Neuronal stem cell (in vitro differentiated cells): ENCODE data around the gene GPR161.

Source experiments
- DNase-seq: peaks from one replicate; pipeline ENCODE4 v3.0.0-alpha.2; 2013; ENCODE audit warnings: low spot score
- H2AFZ ChIP-seq: one replicate; pipeline ENCODE4 v1.6.1; 2013; ENCODE audit warnings: mild to moderate bottlenecking, low read length, inconsistent platforms
- H2AK5ac ChIP-seq: 2 replicates; pipeline ENCODE4 v1.6.1; 2013; ENCODE audit warnings: low read depth, mild to moderate bottlenecking, inconsistent platforms, low read length, moderate library complexity, mixed read lengths
- H2BK120ac ChIP-seq: 2 replicates; pipeline ENCODE4 v1.6.1; 2013; ENCODE audit warnings: low read depth, mild to moderate bottlenecking, inconsistent platforms, low read length, moderate library complexity, mixed read lengths
- H2BK12ac ChIP-seq: one replicate; pipeline ENCODE4 v1.6.1; 2013; ENCODE audit warnings: low read length, inconsistent platforms
- H2BK15ac ChIP-seq: 2 replicates; pipeline ENCODE4 v1.6.1; 2013; ENCODE audit warnings: mild to moderate bottlenecking, low read length, inconsistent platforms, mixed read lengths
- H2BK5ac ChIP-seq: one replicate; pipeline ENCODE4 v1.6.1; 2013; ENCODE audit warnings: inconsistent platforms, mild to moderate bottlenecking, low read length, moderate library complexity
- H3K14ac ChIP-seq: one replicate; pipeline ENCODE4 v1.6.1; 2013; ENCODE audit warnings: low read length, inconsistent platforms
- H3K18ac ChIP-seq: 2 replicates; pipeline ENCODE4 v1.6.1; 2013; ENCODE audit warnings: low read length, inconsistent platforms
- H3K23ac ChIP-seq: 2 replicates; pipeline ENCODE4 v1.6.1; 2013; ENCODE audit warnings: low read depth, mild to moderate bottlenecking, mixed read lengths, low read length, inconsistent platforms; ENCODE audit not compliant: poor library complexity
- H3K27ac ChIP-seq: replicated peaks from 3 replicates; pipeline ENCODE4 v1.5.1; 2013; ENCODE audit warnings: low read length, inconsistent platforms
- H3K27me3 ChIP-seq, 3 experiments: 2 replicates each; pipeline ENCODE4 v1.6.1; 2013; ENCODE audit warnings: low read length in 3 of 3, mild to moderate bottlenecking in 2 of 3, inconsistent platforms in 1 of 3, low read depth in 1 of 3, mixed read lengths in 1 of 3, moderate library complexity in 1 of 3; ENCODE audit not compliant: control insufficient read depth in 3 of 3, insufficient read depth in 3 of 3
- H3K36me3 ChIP-seq, 2 donors: replicated peaks in 1 of 2; 2 replicates each; pipeline ENCODE4 v1.6.1; 2013; ENCODE audit warnings: low read length in 2 of 2; ENCODE audit not compliant: control insufficient read depth in 2 of 2, insufficient read depth in 2 of 2
- H3K4ac ChIP-seq: 2 replicates; pipeline ENCODE4 v1.6.1; 2013; ENCODE audit warnings: inconsistent platforms, mild to moderate bottlenecking, low read length, moderate library complexity
- H3K4me1 ChIP-seq, 2 donors: 1 replicate in 1 of 2; 2 replicates in 1 of 2; pipeline ENCODE4 v1.6.1; 2013; ENCODE audit warnings: low read length in 2 of 2, low read depth in 1 of 2; ENCODE audit not compliant: control insufficient read depth in 2 of 2, insufficient read depth in 1 of 2
- H3K4me2 ChIP-seq: one replicate; pipeline ENCODE4 v1.6.1; 2013; ENCODE audit warnings: mild to moderate bottlenecking, low read length, inconsistent platforms; ENCODE audit not compliant: insufficient read depth, poor library complexity, severe bottlenecking
- H3K4me3 ChIP-seq, 2 donors: 2 replicates each; pipeline ENCODE4 v1.5.1; 2013; ENCODE audit warnings: low read length in 2 of 2, mild to moderate bottlenecking in 2 of 2, inconsistent platforms in 1 of 2, moderate library complexity in 1 of 2
- H3K79me1 ChIP-seq: one replicate; pipeline ENCODE4 v1.6.1; 2013; ENCODE audit warnings: low read depth, mild to moderate bottlenecking, inconsistent platforms, low read length, moderate library complexity
- H3K9ac ChIP-seq: one replicate; pipeline ENCODE4 v1.6.1; 2013; ENCODE audit warnings: mild to moderate bottlenecking, low read depth, low read length, inconsistent platforms; ENCODE audit not compliant: poor library complexity
- H3K9me3 ChIP-seq, 2 donors: replicated peaks in 1 of 2; 2 replicates each; pipeline versions ENCODE3 to v1.6.1; 2013; ENCODE audit warnings: low read length in 2 of 2, mild to moderate bottlenecking in 2 of 2, inconsistent platforms in 1 of 2, low read depth in 1 of 2, mixed read lengths in 1 of 2, moderate library complexity in 1 of 2; ENCODE audit not compliant: control insufficient read depth in 2 of 2, insufficient read depth in 1 of 2
- H4K8ac ChIP-seq: one replicate; pipeline ENCODE4 v1.6.1; 2013; ENCODE audit warnings: low read depth, mild to moderate bottlenecking, inconsistent platforms, low read length, moderate library complexity
- H4K91ac ChIP-seq: one replicate; pipeline ENCODE4 v1.6.1; 2013; ENCODE audit warnings: low read length, low read depth, mild to moderate bottlenecking, inconsistent platforms; ENCODE audit not compliant: poor library complexity
- WGBS, 2 donors: extraction: QIAGEN DNeasy Blood & Tissue Kit; methylation state at CpG; one replicate each; pipeline ENCODE4 v1.1.7; 2013; ENCODE audit warnings: missing lambda C conversion rate in 2 of 2, mixed read lengths in 1 of 2; ENCODE audit not compliant: insufficient read length in 2 of 2, insufficient replicate concordance in 1 of 2; ENCODE audit errors: extremely low coverage in 2 of 2; 5-methylcytosine and 5-hydroxymethylcytosine counted together

The GPR161 gene

GRCh38 chr1:168082008-168082876, 54.5 kb downstream of the GPR161 start:
- WGBS, 2 donors = no CpG with 5 or more reads among the region's 8 CpGs
- H3K27ac ChIP-seq = no peak overlapping the region

GRCh38 chr1:168081373-168082007, 55.2 kb downstream of the GPR161 start:
- H3K27ac ChIP-seq = no peak overlapping the region
- no CpG with 5 or more reads among the region's 4 CpGs for WGBS, 2 donors
- H3K4me1 ChIP-seq = peaks cover 0 to 2% of the 10 kb centered on the region in 2 donors

More at GRCh38 chr1:168082008-168082876, 54.5 kb downstream of the GPR161 start:
- Histone ChIP-seq H2AFZ (no peak overlapping the region), H2AK5ac (no peak overlapping the region), H3K14ac (no peak overlapping the region), H3K4me1 (peaks cover 0 to 2% of the 10 kb centered on the region in 2 donors), H3K4me2 (no peak overlapping the region), H2BK120ac (no peak overlapping the region), H3K27me3 (no peaks in the 10 kb centered on the region), H3K4ac (no peak overlapping the region), H3K9me3 (no peaks in the 10 kb centered on the region), H4K91ac (no peak overlapping the region), H4K8ac (no peak overlapping the region), H3K23ac (no peak overlapping the region), H2BK5ac (no peak overlapping the region), H3K79me1 (no peaks in the 10 kb centered on the region), H3K36me3 (peaks cover 29 to 54% of the 10 kb centered on the region in 2 donors), H3K9ac (no peak overlapping the region), H3K4me3 (no peak overlapping the region), H2BK12ac (no peak overlapping the region), H2BK15ac (no peak overlapping the region), H3K18ac (no peak overlapping the region)
- peak; percentile 62 for DNase-seq

GRCh38 chr1:168079761-168080160, 57.0 kb downstream of the GPR161 start:
- Histone ChIP-seq H3K27me3 (no peaks in the 10 kb centered on the region), H3K9ac (no peak overlapping the region), H4K91ac (no peak overlapping the region), H3K4me3 (no peak overlapping the region), H4K8ac (no peak overlapping the region), H2AFZ (no peak overlapping the region), H2AK5ac (no peak overlapping the region), H2BK12ac (no peak overlapping the region), H2BK120ac (no peak overlapping the region), H3K27ac (no peak overlapping the region), H3K14ac (no peak overlapping the region), H3K18ac (no peak overlapping the region), H3K4me1 (peaks cover 0 to 2% of the 10 kb centered on the region in 2 donors), H3K79me1 (no peaks in the 10 kb centered on the region), H2BK15ac (no peak overlapping the region), H3K9me3 (no peaks in the 10 kb centered on the region), H3K4me2 (no peak overlapping the region), H3K4ac (no peak overlapping the region), H2BK5ac (no peak overlapping the region), H3K36me3 (peaks cover 18 to 39% of the 10 kb centered on the region in 2 donors), H3K23ac (no peak overlapping the region)
- no peak for DNase-seq

More at GRCh38 chr1:168081373-168082007, 55.2 kb downstream of the GPR161 start:
- Histone ChIP-seq H3K18ac (no peak overlapping the region), H2AFZ (no peak overlapping the region), H3K9me3 (no peaks in the 10 kb centered on the region), H3K4me3 (no peak overlapping the region), H3K9ac (peak overlapping the region; percentile 2), H2BK15ac (no peak overlapping the region), H4K91ac (no peak overlapping the region), H4K8ac (no peak overlapping the region), H3K14ac (no peak overlapping the region), H3K27me3 (no peaks in the 10 kb centered on the region), H2BK5ac (no peak overlapping the region), H3K4ac (no peak overlapping the region), H2AK5ac (no peak overlapping the region), H3K23ac (no peak overlapping the region), H3K4me2 (no peak overlapping the region), H3K79me1 (no peaks in the 10 kb centered on the region), H2BK120ac (no peak overlapping the region), H3K36me3 (peaks cover 27 to 49% of the 10 kb centered on the region in 2 donors), H2BK12ac (no peak overlapping the region)
- DNase-seq = no peak

GRCh38 chr1:168069384-168069783, 67.3 kb downstream of the GPR161 start:
- no peaks in the 10 kb centered on the region for H3K79me1 ChIP-seq
- no peak overlapping the region for H3K23ac ChIP-seq
- H3K4ac ChIP-seq = no peak overlapping the region
- no peak overlapping the region for H3K9ac ChIP-seq
- H2AFZ ChIP-seq = no peak overlapping the region
- no peak overlapping the region for H2BK120ac ChIP-seq
- no peak overlapping the region for H2AK5ac ChIP-seq
- H2BK12ac ChIP-seq = no peak overlapping the region
- H3K14ac ChIP-seq = no peak overlapping the region
- no CpG with 5 or more reads among the region's 3 CpGs for WGBS, 2 donors
- H3K27me3 ChIP-seq = no peaks in the 10 kb centered on the region
- no peak overlapping the region for H3K18ac ChIP-seq
- H4K91ac ChIP-seq = no peak overlapping the region
- H2BK5ac ChIP-seq = no peak overlapping the region
- H3K36me3 ChIP-seq = peaks cover 4 to 43% of the 10 kb centered on the region in 2 donors
- H3K4me2 ChIP-seq = no peak overlapping the region
- no peak overlapping the region for H4K8ac ChIP-seq
- H3K9me3 ChIP-seq = no peaks in the 10 kb centered on the region
- H3K27ac ChIP-seq = no peak overlapping the region
- H3K4me3 ChIP-seq = no peak overlapping the region
- no peak overlapping the region for H2BK15ac ChIP-seq
- no peaks in the 10 kb centered on the region for H3K4me1 ChIP-seq
- DNase-seq = no peak
